Measurements from ENCODE around the gene GRID2. TPM values are rescaled to one million over a fixed set of nuclear protein-coding genes. Genes with fewer than 3 reads are reported as not detected.

The GRID2 gene
- total and polyA plus RNA-seq, 2 donors (not counting 1 experiment from before 2014, with no cell fraction given): under 0.01 to 0.02 TPM

GRCh38 chr4:93303440-93303839 lies 999.7 kb downstream of the GRID2 start:
- H3K27me3 ChIP-seq (ENCODE audit: control insufficient read depth, insufficient read depth, low read length): no peaks in the 10 kb centered on the region
- H4K20me1 ChIP-seq (ENCODE audit: control insufficient read depth, extremely low read depth, insufficient read depth, low read length): no peaks in the 10 kb centered on the region
- H3K4me1 ChIP-seq (ENCODE audit: control insufficient read depth, extremely low read depth, insufficient read depth, low read length): no peaks in the 10 kb centered on the region
- TF ChIP-seq EZH2 (IDR thresholded peaks at IDR 0.05; ENCODE audit: low read length, missing control alignments): no peak
- TF ChIP-seq CTCF (conservative IDR thresholded peaks at IDR 0.05 in 1 of 2, IDR thresholded peaks at IDR 0.05 in 1 of 2; ENCODE audit: low read depth in 1 of 2, low read length in 2 of 2): no peak
- H3K79me2 ChIP-seq (ENCODE audit: control insufficient read depth, insufficient read depth, low read length): no peaks in the 10 kb centered on the region
- H3K9me3 ChIP-seq (ENCODE audit: control insufficient read depth, insufficient read depth, low read depth, low read length): no peaks in the 10 kb centered on the region
- H3K9ac ChIP-seq (ENCODE audit: insufficient read depth, low read length): no peak overlapping the region
- H3K27ac ChIP-seq (ENCODE audit: insufficient read depth, low read length): no peak overlapping the region
- H3K4me3 ChIP-seq (replicated peaks in 1 of 4; ENCODE audit: control extremely low read depth in 1 of 4, insufficient read depth in 1 of 4, low read depth in 3 of 4, low read length in 4 of 4): no peak overlapping the region
- DNase-seq (ENCODE audit: low read depth in 2 of 2): no peak
- no peaks in the 10 kb centered on the region for H3K36me3 ChIP-seq (ENCODE audit: control insufficient read depth, insufficient read depth, low read length)
- H3K4me2 ChIP-seq (ENCODE audit: extremely low read depth, insufficient read depth, low read length): no peak overlapping the region
- H2AFZ ChIP-seq (ENCODE audit: low read length): no peak overlapping the region

- no peak overlapping the region for H3K4me2 ChIP-seq (ENCODE audit: extremely low read depth, insufficient read depth, low read length)
- TF ChIP-seq EZH2 (IDR thresholded peaks at IDR 0.05; ENCODE audit: low read length, missing control alignments): no peak
- TF ChIP-seq CTCF (conservative IDR thresholded peaks at IDR 0.05 in 1 of 2, IDR thresholded peaks at IDR 0.05 in 1 of 2; ENCODE audit: low read depth in 1 of 2, low read length in 2 of 2): no peak
Measured at GRCh38 chr4:93312299-93312698, 1008.5 kb downstream of the GRID2 start.

GRCh38 chr4:93313197-93313596 lies 1009.4 kb downstream of the GRID2 start:
- Histone ChIP-seq H3K27ac (ENCODE audit: insufficient read depth, low read length) (no peak overlapping the region), H3K79me2 (ENCODE audit: control insufficient read depth, insufficient read depth, low read length) (no peaks in the 10 kb centered on the region), H3K27me3 (ENCODE audit: control insufficient read depth, insufficient read depth, low read length) (no peaks in the 10 kb centered on the region), H3K4me2 (ENCODE audit: extremely low read depth, insufficient read depth, low read length) (no peak overlapping the region), H4K20me1 (ENCODE audit: control insufficient read depth, extremely low read depth, insufficient read depth, low read length) (no peaks in the 10 kb centered on the region), H3K9me3 (ENCODE audit: control insufficient read depth, insufficient read depth, low read depth, low read length) (no peaks in the 10 kb centered on the region), H3K4me1 (ENCODE audit: control insufficient read depth, extremely low read depth, insufficient read depth, low read length) (no peaks in the 10 kb centered on the region), H3K9ac (ENCODE audit: insufficient read depth, low read length) (no peak overlapping the region), H3K36me3 (ENCODE audit: control insufficient read depth, insufficient read depth, low read length) (no peaks in the 10 kb centered on the region), H3K4me3 (replicated peaks in 1 of 4; ENCODE audit: control extremely low read depth in 1 of 4, insufficient read depth in 1 of 4, low read depth in 3 of 4, low read length in 4 of 4) (no peak overlapping the region), H2AFZ (ENCODE audit: low read length) (no peak overlapping the region)
- peak; percentile 3 to 37 for DNase-seq (ENCODE audit: low read depth in 2 of 2)
- TF ChIP-seq CTCF (conservative IDR thresholded peaks at IDR 0.05 in 1 of 2, IDR thresholded peaks at IDR 0.05 in 1 of 2; ENCODE audit: low read depth in 1 of 2, low read length in 2 of 2) (no peak), EZH2 (IDR thresholded peaks at IDR 0.05; ENCODE audit: low read length, missing control alignments) (no peak)

More at GRCh38 chr4:93312299-93312698, 1008.5 kb downstream of the GRID2 start:
- no peak for DNase-seq (ENCODE audit: low read depth in 2 of 2)
- H3K27me3 ChIP-seq (ENCODE audit: control insufficient read depth, insufficient read depth, low read length): no peaks in the 10 kb centered on the region
- H3K9ac ChIP-seq (ENCODE audit: insufficient read depth, low read length): no peak overlapping the region
- H3K4me3 ChIP-seq (replicated peaks in 1 of 4; ENCODE audit: control extremely low read depth in 1 of 4, insufficient read depth in 1 of 4, low read depth in 3 of 4, low read length in 4 of 4): no peak overlapping the region
- H2AFZ ChIP-seq (ENCODE audit: low read length): no peak overlapping the region
- no peak overlapping the region for H3K27ac ChIP-seq (ENCODE audit: insufficient read depth, low read length)
- no peaks in the 10 kb centered on the region for H3K9me3 ChIP-seq (ENCODE audit: control insufficient read depth, insufficient read depth, low read depth, low read length)
- H3K4me1 ChIP-seq (ENCODE audit: control insufficient read depth, extremely low read depth, insufficient read depth, low read length): no peaks in the 10 kb centered on the region
- H3K79me2 ChIP-seq (ENCODE audit: control insufficient read depth, insufficient read depth, low read length): no peaks in the 10 kb centered on the region
- no peaks in the 10 kb centered on the region for H3K36me3 ChIP-seq (ENCODE audit: control insufficient read depth, insufficient read depth, low read length)
- no peaks in the 10 kb centered on the region for H4K20me1 ChIP-seq (ENCODE audit: control insufficient read depth, extremely low read depth, insufficient read depth, low read length)

Data from fibroblast of lung (primary cell).